Right cardiac atrium (tissue), 5 donors: ENCODE measurements around the gene CRTC3. TPM values are rescaled to one million over a fixed set of nuclear protein-coding genes. Genes with fewer than 3 reads are reported as not detected.

Experiments used
- ATAC-seq, 2 donors: fragments of 200-7000 bp; cut with Tn5 transposase; one replicate each; pipeline versions ENCODE4 v1.8.0 to v1.9.1; 2020; ENCODE audit warnings: moderate library complexity in 2 of 2, mild to moderate bottlenecking in 1 of 2
- DNase-seq, 3 donors: peaks; one replicate each; pipeline ENCODE4 v3.0.0-alpha.2; 2020
- H3K27ac ChIP-seq: one replicate; pipeline ENCODE4 v1.5.1; 2013; ENCODE audit warnings: mild to moderate bottlenecking, low read length, control low read depth, moderate library complexity
- H3K27me3 ChIP-seq: one replicate; pipeline ENCODE4 v1.6.1; 2013; ENCODE audit not compliant: control insufficient read depth, insufficient read depth
- H3K4me1 ChIP-seq: one replicate; pipeline ENCODE4 v1.6.1; 2013; ENCODE audit warnings: low read length; ENCODE audit not compliant: control insufficient read depth, insufficient read depth
- H3K4me3 ChIP-seq: one replicate; pipeline ENCODE4 v1.5.1; 2013; ENCODE audit warnings: low read length, control low read depth
- H3K9me3 ChIP-seq: one replicate; pipeline ENCODE4 v1.6.1; 2013; ENCODE audit warnings: low read length; ENCODE audit not compliant: control insufficient read depth
- WGBS: extraction: QIAGEN DNeasy Blood & Tissue Kit; methylation state at CpG from one replicate; pipeline ENCODE4 v1.1.7; 2013; 5-methylcytosine and 5-hydroxymethylcytosine counted together
- intact Hi-C, 4 donors: fragments of 100-400 bp; cut with DNase I; formaldehyde crosslinking; loops; one replicate each; pipeline versions ENCODE4 v1.11.0 to v1.14.0; 2022 to 2023
- polyA plus RNA-seq: library from polyadenylated mRNA; stranded (reverse); fragments of 200-250 nt; gene quantifications from one replicate; pipeline ENCODE4 v1.2.3, GENCODE V29; 2013
- total RNA-seq, 4 donors: library from RNA; stranded (reverse); fragmentation: NEBNext Ultra II Directional; extraction: Animal tissue kit (Norgen Biotek cat#: 25700); gene quantifications; one replicate each; pipeline ENCODE4 v1.2.1, GENCODE V29; 2021
- donor health status: healthy with polysubstance abuse.
- donor health status: DM: no; HTN: yes; CAD: no.
- donor health status: DM: no; HTN: no; CAD: no.
- donor health status: DM: no; HTN: yes; CAD: no; lungs with severe emphysema.
- donor health status: DM: yes; HTN: yes; CAD: no.

Gene CRTC3
- total and polyA plus RNA-seq, 5 donors: 15.1 to 35.5 (median 30.4) TPM

DNA sequence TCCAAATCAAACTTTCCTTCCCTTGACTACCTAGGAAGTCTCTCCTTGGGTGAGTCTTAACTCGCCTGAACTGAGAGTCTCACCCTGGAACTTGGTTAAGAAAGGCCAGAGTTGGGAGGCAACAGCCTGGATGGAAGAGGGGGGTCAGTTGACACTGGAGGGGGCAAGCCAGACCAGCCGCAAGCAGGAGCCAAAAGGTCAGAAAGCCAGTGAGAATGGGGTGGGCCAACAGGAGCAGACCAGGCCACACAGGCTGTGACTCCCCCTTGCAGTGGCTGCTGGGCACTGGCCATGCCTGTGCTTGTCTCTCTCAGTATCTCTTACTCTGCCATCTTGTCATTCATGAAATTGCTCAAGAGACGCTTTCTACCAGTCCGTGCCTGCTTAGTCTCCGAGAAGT, 32.9 kb downstream of the CRTC3 start:
- ATAC-seq (no peak), DNase-seq (peak in 2 of 3 donors; percentile 42 to 63)
- intact Hi-C loops: no loop called here
- Histone ChIP-seq H3K4me1 (peaks cover 17% of the 10 kb centered on the region), H3K4me3 (no peak overlapping the region), H3K9me3 (no peaks in the 10 kb centered on the region), H3K27ac (peak overlapping the region; percentile 39), H3K27me3 (no peaks in the 10 kb centered on the region)
- 76% methylated on average over 5 of the region's 5 CpGs for WGBS

DNA sequence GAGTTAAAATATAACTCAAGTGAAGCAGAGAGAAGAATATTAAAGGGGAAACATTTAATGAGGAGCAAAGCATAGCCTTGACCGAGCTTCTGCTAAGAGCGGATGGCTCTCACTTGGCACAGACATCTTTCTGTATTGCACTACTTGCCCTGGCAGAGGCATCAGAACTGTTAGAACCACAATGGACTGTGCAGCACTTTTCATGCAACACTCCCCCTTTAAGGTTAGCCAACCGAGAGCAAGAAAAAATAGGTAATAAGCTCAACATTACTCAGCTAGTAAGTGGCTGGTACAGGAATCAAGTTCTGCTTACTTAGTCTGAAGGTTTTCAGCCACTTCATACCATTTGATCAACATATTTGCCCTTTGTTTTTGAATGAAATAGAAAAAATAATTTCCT, 33.7 kb downstream of the CRTC3 start:
- no peaks in the 10 kb centered on the region for H3K27me3 ChIP-seq
- no peaks in the 10 kb centered on the region for H3K9me3 ChIP-seq
- intact Hi-C loops: no loop called here
- WGBS: 78% methylated on average over 3 of the region's 3 CpGs
- H3K4me3 ChIP-seq: no peak overlapping the region
- ATAC-seq (no peak), DNase-seq (no peak)
- no peak overlapping the region for H3K27ac ChIP-seq
- peaks cover 14% of the 10 kb centered on the region for H3K4me1 ChIP-seq

DNA sequence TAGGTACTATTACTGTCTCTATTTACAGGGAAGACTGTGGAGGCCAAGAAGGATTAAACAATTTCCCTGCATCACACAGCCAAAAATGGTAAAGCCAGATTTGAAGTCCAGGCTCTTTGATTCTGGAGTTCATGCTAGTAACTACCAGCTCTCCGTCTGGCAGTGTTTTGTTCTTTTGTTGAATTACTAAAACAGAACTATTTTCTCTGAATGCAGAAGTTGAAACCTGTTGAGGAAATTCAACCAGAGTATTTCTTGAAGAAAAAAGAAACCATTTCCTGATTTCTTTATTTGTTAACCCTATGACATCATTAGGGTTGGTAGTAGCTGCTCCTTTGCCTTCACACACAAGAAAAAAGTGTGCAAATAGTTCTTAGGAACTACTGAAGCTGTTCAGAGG, 34.3 kb downstream of the CRTC3 start:
- H3K4me3 ChIP-seq: no peak overlapping the region
- ATAC-seq (no peak), DNase-seq (no peak)
- intact Hi-C loops: no loop called here
- 62% methylated on average over 1 of the region's 1 CpG for WGBS
- H3K27me3 ChIP-seq: no peaks in the 10 kb centered on the region
- H3K27ac ChIP-seq: no peak overlapping the region
- H3K9me3 ChIP-seq: no peaks in the 10 kb centered on the region
- H3K4me1 ChIP-seq: peaks cover 14% of the 10 kb centered on the region

DNA sequence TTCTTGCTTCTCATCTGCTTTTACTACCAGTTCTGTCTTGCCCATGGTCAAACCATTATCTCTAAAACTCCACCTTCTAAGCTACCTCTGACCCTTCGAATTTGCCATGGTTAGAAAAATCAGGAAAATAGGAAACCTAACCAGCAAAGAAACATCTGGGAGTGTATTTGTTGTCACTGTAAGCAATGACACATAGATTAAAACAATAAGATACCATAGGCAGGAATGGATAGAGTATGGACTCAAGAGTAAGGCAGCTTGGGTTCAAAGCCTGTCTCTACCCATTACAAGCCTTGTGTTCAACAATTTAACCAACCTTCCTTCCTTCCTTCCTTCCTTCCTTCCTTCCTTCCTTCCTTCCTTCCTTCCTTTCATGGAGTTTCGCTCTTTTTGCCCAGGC, 34.9 kb downstream of the CRTC3 start:
- no peaks in the 10 kb centered on the region for H3K27me3 ChIP-seq
- intact Hi-C loops: no loop called here
- peaks cover 14% of the 10 kb centered on the region for H3K4me1 ChIP-seq
- no peak overlapping the region for H3K27ac ChIP-seq
- 85% methylated on average over 2 of the region's 2 CpGs for WGBS
- H3K9me3 ChIP-seq: no peaks in the 10 kb centered on the region
- no peak for ATAC-seq
- H3K4me3 ChIP-seq: no peak overlapping the region
- no peak for DNase-seq

- ATAC-seq (no peak), DNase-seq (no peak)
- no peak overlapping the region for H3K27ac ChIP-seq
- intact Hi-C loops: no loop called here
- H3K27me3 ChIP-seq: no peaks in the 10 kb centered on the region
- H3K4me3 ChIP-seq: no peak overlapping the region
- H3K9me3 ChIP-seq: no peaks in the 10 kb centered on the region
- peaks cover 6% of the 10 kb centered on the region for H3K4me1 ChIP-seq
These were observed 36.1 kb downstream of the CRTC3 start for GRCh38 chr15:90565866-90566265.

DNA sequence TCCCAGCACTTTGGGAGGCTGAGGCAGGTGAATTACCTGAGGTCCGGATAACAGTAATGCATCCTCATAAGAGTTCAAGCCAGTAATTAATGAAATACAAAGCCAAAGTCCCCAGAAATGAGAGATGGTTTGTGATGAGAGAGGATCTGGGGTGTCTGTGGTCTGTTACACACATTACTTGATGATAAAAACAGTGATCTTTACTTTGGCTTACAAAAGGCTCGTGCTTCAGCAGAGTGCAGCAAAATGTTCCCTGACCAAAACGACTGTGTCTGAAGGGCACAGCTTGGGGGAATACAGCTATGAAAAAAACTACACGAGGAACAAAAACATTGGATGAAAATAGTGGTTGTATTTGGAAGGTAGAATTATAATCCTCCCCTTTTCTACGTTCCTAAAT, 40.9 kb downstream of the CRTC3 start:
- Histone ChIP-seq H3K4me1 (no peaks in the 10 kb centered on the region), H3K4me3 (no peak overlapping the region), H3K27ac (no peak overlapping the region), H3K9me3 (no peaks in the 10 kb centered on the region), H3K27me3 (no peaks in the 10 kb centered on the region)
- ATAC-seq: peak in 1 of 2 donors; percentile 44
- WGBS: 43% methylated on average over 5 of the region's 5 CpGs
- intact Hi-C loops: no loop called here
- DNase-seq: no peak

DNA sequence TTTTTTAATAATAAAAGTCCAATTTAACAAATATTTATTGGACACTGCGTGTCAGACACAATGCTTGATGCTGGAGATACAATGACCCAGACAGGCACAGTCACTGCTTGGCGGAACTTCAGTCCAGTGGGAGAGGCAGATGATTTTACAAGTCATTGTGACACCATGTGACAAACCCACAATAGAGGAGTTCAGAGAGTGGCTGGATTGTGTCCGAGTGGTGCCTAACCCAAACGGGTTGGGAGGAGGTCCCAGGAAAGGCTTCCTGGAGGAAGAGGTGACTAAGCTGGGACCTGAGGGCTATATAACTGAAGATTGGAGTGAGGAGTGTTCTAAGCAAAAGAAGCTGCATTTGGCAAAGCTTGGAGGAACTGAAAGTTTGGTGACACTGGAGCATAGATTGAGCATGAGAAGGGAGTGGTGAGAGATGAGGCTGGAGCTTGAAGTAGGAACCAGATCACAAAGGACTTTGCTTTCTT, 41.4 kb downstream of the CRTC3 start:
- WGBS: 39% methylated on average over 4 of the region's 4 CpGs
- H3K4me3 ChIP-seq: no peak overlapping the region
- no peak overlapping the region for H3K27ac ChIP-seq
- no peaks in the 10 kb centered on the region for H3K9me3 ChIP-seq
- intact Hi-C loops: no loop called here
- ATAC-seq (peak; percentile 90 to 96), DNase-seq (peak; percentile 52 to 65 (median 61))
- no peaks in the 10 kb centered on the region for H3K27me3 ChIP-seq
- H3K4me1 ChIP-seq: no peaks in the 10 kb centered on the region

GRCh38 chr15:90572893-90573292, 43.2 kb downstream of the CRTC3 start:
- intact Hi-C loops: no loop called here
- DNase-seq: no peak
- Histone ChIP-seq H3K27ac (no peak overlapping the region), H3K4me1 (no peaks in the 10 kb centered on the region), H3K4me3 (no peak overlapping the region), H3K27me3 (no peaks in the 10 kb centered on the region), H3K9me3 (no peaks in the 10 kb centered on the region)
- WGBS: 95% methylated on average over 3 of the region's 3 CpGs
- no peak for ATAC-seq

DNA sequence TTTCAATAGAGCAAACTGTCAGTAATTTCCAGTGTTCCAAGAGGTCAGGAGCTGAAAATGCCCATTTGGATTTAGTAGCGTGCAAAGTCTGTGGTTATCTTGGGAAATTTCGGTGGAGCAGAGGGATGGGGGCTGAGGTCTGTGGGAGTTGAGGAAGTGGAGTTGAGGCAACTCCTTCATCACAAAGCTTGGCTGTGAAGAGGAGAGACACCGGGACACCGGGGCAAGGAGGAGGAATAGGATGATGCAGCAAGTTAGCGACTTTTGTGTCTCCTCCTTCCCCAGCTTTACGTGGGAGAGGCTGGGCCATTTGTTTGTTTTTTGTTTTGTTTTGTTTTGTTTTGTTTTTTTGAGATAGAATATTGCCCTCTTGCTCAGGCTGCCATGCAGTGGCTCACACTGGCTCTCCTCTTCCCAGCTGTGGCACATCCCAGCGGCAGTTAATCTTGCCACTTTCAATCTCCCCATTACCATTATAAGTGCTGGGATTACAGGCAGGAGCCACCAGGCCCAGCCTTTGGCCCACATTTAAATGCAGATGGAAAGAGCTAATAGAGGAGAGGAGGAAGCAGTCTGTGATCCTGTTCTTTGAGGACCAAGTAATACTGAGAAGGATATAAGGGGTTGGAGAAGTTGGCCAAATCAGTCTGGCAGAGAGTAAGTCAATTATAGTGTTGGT, 47.1 kb downstream of the CRTC3 start:
- 80% methylated on average over 7 of the region's 7 CpGs for WGBS
- Histone ChIP-seq H3K4me1 (peaks cover 5% of the 10 kb centered on the region), H3K27ac (no peak overlapping the region), H3K27me3 (no peaks in the 10 kb centered on the region), H3K9me3 (no peaks in the 10 kb centered on the region), H3K4me3 (no peak overlapping the region)
- intact Hi-C loops: no loop called here
- ATAC-seq: no peak
- no peak for DNase-seq

DNA sequence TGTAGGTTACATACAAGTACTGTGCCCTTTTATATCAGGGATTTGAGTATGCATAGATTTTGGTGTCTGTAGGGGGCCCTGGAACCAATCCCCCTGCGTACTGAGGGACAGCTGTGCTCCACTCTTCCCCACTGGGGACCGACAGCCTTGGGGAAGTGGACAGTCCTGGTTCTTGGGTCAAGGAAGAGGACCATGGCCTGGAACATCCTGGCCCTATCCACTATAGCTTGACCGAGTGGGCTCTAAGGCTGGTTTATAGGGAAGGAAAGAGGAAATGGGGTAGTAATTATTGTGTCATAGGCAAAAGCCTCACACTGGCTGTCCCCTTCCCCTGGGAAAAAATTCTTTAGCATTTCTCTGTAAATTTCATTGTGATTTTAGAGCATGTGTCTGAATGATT, 49.5 kb downstream of the CRTC3 start:
- peaks cover 8% of the 10 kb centered on the region for H3K4me1 ChIP-seq

DNA sequence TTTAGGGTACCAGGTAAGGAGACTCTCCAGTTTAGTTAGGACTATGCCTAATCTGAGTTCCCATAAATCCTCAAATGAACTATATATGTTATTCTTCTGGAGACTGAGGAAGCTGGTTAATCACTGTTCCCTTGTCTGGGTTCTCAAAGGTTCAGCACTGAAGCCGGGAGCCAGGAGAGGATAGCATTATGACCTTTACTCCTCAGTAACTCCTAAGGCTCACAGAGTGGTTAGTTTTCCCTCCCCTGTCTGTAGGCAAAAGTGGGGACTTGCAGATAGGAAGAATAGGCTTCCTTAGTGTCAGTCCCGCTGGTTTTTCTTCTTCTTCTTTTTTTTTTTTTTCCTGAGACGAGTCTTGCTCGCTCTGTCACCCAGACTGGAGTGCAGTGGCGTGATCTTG, 50.4 kb downstream of the CRTC3 start:
- ATAC-seq: peak in 1 of 2 donors; percentile 47
- no peak for DNase-seq
- no peak overlapping the region for H3K4me3 ChIP-seq
- no peaks in the 10 kb centered on the region for H3K27me3 ChIP-seq
- H3K4me1 ChIP-seq: peaks cover 8% of the 10 kb centered on the region
- WGBS: 59% methylated on average over 5 of the region's 5 CpGs
- intact Hi-C loops: no loop called here
- H3K27ac ChIP-seq: no peak overlapping the region
- no peaks in the 10 kb centered on the region for H3K9me3 ChIP-seq

More for the DNA sequence above, 49.5 kb downstream of the CRTC3 start:
- no peak for ATAC-seq
- no peak overlapping the region for H3K27ac ChIP-seq
- no peaks in the 10 kb centered on the region for H3K9me3 ChIP-seq
- no peak for DNase-seq
- intact Hi-C loops: no loop called here
- no peaks in the 10 kb centered on the region for H3K27me3 ChIP-seq
- 81% methylated on average over 3 of the region's 3 CpGs for WGBS
- H3K4me3 ChIP-seq: no peak overlapping the region

DNA sequence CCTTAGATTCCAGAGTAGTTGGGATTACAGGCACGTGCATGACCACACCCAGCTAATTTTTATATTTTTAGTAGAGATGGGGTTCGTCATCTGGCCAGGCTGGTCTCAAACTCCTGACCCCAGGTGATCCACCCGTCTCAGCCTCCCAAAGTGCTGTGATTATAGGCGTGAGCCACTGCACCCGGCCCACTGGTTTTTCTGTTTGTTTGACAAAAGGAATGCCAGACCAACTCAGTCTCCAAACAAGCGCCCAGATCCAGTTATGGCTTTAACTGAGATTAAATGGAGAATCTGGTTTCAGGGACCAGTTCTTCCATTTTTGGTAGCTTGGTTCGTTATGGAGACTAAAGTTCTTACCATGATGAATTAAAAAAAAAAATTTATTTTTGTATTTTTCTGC, 50.8 kb downstream of the CRTC3 start:
- WGBS: 82% methylated on average over 7 of the region's 7 CpGs
- intact Hi-C loops: no loop called here
- no peaks in the 10 kb centered on the region for H3K27me3 ChIP-seq
- no peak for DNase-seq
- peak overlapping the region; percentile 15 for H3K27ac ChIP-seq
- H3K4me1 ChIP-seq: peaks cover 8% of the 10 kb centered on the region
- H3K9me3 ChIP-seq: no peaks in the 10 kb centered on the region
- no peak for ATAC-seq
- H3K4me3 ChIP-seq: no peak overlapping the region
